ENCODE results near the gene PRPF6.

PRPF6 gene

GRCh38 chr20:64058536-64058935 lies 77.6 kb downstream of the PRPF6 start:
- no peak for DNase-seq (ENCODE audit: low read depth in 2 of 2, low spot score in 1 of 2)

- DNase-seq (ENCODE audit: low read depth in 2 of 2, low spot score in 1 of 2): no peak
Observed at GRCh38 chr20:64062276-64062595, 81.3 kb downstream of the PRPF6 start.

GRCh38 chr20:64062596-64063388 lies 81.9 kb downstream of the PRPF6 start, which contains the start of gene TCEA2:
Gene TCEA2 (plus strand): TSS chr20:64063198. CDS start chr20:64063313, 115 bp downstream.
- peak; percentile 82 to 92 for DNase-seq (ENCODE audit: low read depth in 2 of 2, low spot score in 1 of 2)

- no peak for DNase-seq (ENCODE audit: low read depth in 2 of 2, low spot score in 1 of 2)
Observed at GRCh38 chr20:64063389-64064144, 82.6 kb downstream of the PRPF6 start.

- DNase-seq (ENCODE audit: low read depth in 2 of 2, low spot score in 1 of 2): no peak
Observed at GRCh38 chr20:64064145-64064698, 83.3 kb downstream of the PRPF6 start.

GRCh38 chr20:64065062-64065973 lies 84.4 kb downstream of the PRPF6 start:
- DNase-seq (ENCODE audit: low read depth in 2 of 2, low spot score in 1 of 2): no peak

GRCh38 chr20:64065974-64066343 lies 85.0 kb downstream of the PRPF6 start:
- DNase-seq (ENCODE audit: low read depth in 2 of 2, low spot score in 1 of 2): peak in 1 of 2 donors; percentile 23

- DNase-seq (ENCODE audit: low read depth in 2 of 2, low spot score in 1 of 2): no peak
Observed at GRCh38 chr20:64067005-64067632, 86.2 kb downstream of the PRPF6 start.

GRCh38 chr20:64067733-64068307 lies 86.9 kb downstream of the PRPF6 start:
- DNase-seq (ENCODE audit: low read depth in 2 of 2, low spot score in 1 of 2): no peak

GRCh38 chr20:64068386-64069208 lies 87.7 kb downstream of the PRPF6 start:
- no peak for DNase-seq (ENCODE audit: low read depth in 2 of 2, low spot score in 1 of 2)

- no peak for DNase-seq (ENCODE audit: low read depth in 2 of 2, low spot score in 1 of 2)
Observed at GRCh38 chr20:64069209-64069613, 88.3 kb downstream of the PRPF6 start.

GRCh38 chr20:64069614-64070243 lies 88.8 kb downstream of the PRPF6 start:
- DNase-seq (ENCODE audit: low read depth in 2 of 2, low spot score in 1 of 2): no peak

GRCh38 chr20:64070244-64070993 lies 89.5 kb downstream of the PRPF6 start:
- DNase-seq (ENCODE audit: low read depth in 2 of 2, low spot score in 1 of 2): no peak

- no peak for DNase-seq (ENCODE audit: low read depth in 2 of 2, low spot score in 1 of 2)
Observed at GRCh38 chr20:64071341-64072332, 90.7 kb downstream of the PRPF6 start.

GRCh38 chr20:64072498-64073063 lies 91.6 kb downstream of the PRPF6 start:
- no peak for DNase-seq (ENCODE audit: low read depth in 2 of 2, low spot score in 1 of 2)

GRCh38 chr20:64073476-64074183 lies 92.7 kb downstream of the PRPF6 start:
- DNase-seq (ENCODE audit: low read depth in 2 of 2, low spot score in 1 of 2): no peak
